H1 (cell line): ENCODE results near the gene KCTD16. TPM values are rescaled to one million over a fixed set of nuclear protein-coding genes. Genes with fewer than 3 reads are reported as not detected.

Experiments used
- CHD7 ChIP-seq: fragments of 300-600 bp; sonication (generic); IDR thresholded peaks from 2 replicates; pipeline ENCODE4 v1.7.1; 2012; ENCODE audit warnings: low read length, moderate library complexity, mild to moderate bottlenecking, inconsistent platforms; ENCODE audit not compliant: insufficient replicate concordance
- CTBP2 ChIP-seq: IDR thresholded peaks from 2 replicates; pipeline ENCODE4 v1.7.0; 2011; ENCODE audit warnings: borderline replicate concordance, mild to moderate bottlenecking, moderate library complexity, mixed read lengths, low read length; ENCODE audit not compliant: insufficient read depth, insufficient read length
- POLR2AphosphoS5 ChIP-seq: IDR thresholded peaks from 2 replicates; pipeline ENCODE4 v1.6.1; 2011; ENCODE audit warnings: low read depth, low read length
- TAF7 ChIP-seq: optimal IDR thresholded peaks from 2 replicates; pipeline ENCODE3; 2011; ENCODE audit warnings: low read depth, mild to moderate bottlenecking, inconsistent platforms, low read length, moderate library complexity, borderline replicate concordance
- TBP ChIP-seq: IDR thresholded peaks from 2 replicates; pipeline ENCODE4 v1.6.1; 2011; ENCODE audit warnings: low read depth, low read length, improper control_type of control experiment
- ZNF274 ChIP-seq: IDR thresholded peaks from 2 replicates; pipeline ENCODE4 v1.7.0; 2012; ENCODE audit warnings: low read length, borderline replicate concordance; ENCODE audit errors: extremely low read depth
- polyA plus RNA-seq, 7 experiments: library from polyadenylated mRNA; depleted of rRNA in 3 of 7; stranded (reverse) in 5 of 7; unstranded in 2 of 7; fragments of >200 nt in 5 of 7; fragments of 200-250 nt in 2 of 7; gene quantifications; 1 replicate in 5 of 7; 2 replicates in 1 of 7; 4 replicates in 1 of 7; pipeline versions ENCODE4 v1.2.1 to v1.2.3, GENCODE V29; 2011 to 2013; ENCODE audit warnings: missing spikeins in 2 of 7, mixed read lengths in 2 of 7
- total RNA-seq: library from RNA; stranded (reverse); fragmentation: NEBNext Ultra II Directional; extraction: Animal tissue kit (Norgen Biotek cat#: 25700); gene quantifications from 2 replicates; pipeline ENCODE4 v1.2.1, GENCODE V29; 2021

The KCTD16 gene
- total and polyA plus RNA-seq, 2 of the 8 experiments (the other 6 are each of a cell fraction or from before 2014, with no cell fraction given): 0.03 to 0.24 TPM

- TF ChIP-seq CHD7 (no peak), POLR2AphosphoS5 (no peak), TAF7 (no peak), CTBP2 (no peak), TBP (no peak), ZNF274 (no peak)
Measured at GRCh38 chr5:144395704-144396103, 225.0 kb downstream of the KCTD16 start (continued).
